ENCODE results near the gene LSM5.

GRCh38 chr7:32532716-32533115 lies 42.5 kb upstream of the LSM5 start:
- TF ChIP-seq CTCF (IDR thresholded peaks at IDR 0.05): no peak
- TF ChIP-seq EZH2 (IDR thresholded peaks at IDR 0.05): no peak
- TF ChIP-seq EZH2phosphoT487 (IDR thresholded peaks at IDR 0.05): no peak
